Measurements from ENCODE around the gene MBOAT2. TPM values are rescaled to one million over a fixed set of nuclear protein-coding genes. Genes with fewer than 3 reads are reported as not detected.
"Not testable (repeated sequence)": the region's sequence is repeated elsewhere in the genome, so short reads cannot be mapped to it uniquely, and the experiment has no call there.

Gene MBOAT2
- total and polyA plus RNA-seq, 4 donors = 5.0 to 26.3 (median 15.0) TPM

DNA sequence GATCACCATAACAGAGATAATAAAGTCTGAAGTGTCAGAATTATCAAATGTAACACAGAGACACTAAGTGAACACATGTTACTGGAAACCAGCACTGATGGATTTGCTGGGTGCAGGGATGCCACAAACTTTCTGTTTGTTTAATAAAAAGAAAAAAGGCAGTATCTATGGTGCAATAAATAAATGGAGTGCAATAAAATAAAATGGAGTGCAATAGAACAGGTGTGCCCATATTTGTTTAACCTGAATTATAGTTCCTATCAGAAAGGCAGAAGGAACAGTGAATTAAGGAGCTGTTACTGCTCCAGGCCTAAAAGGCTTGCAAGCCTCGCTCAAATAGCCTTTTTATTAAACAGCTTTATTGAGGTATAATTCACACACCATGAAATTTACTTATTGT, 85.1 kb downstream of the MBOAT2 start:
- no peaks in the 10 kb centered on the region for H3K9me3 ChIP-seq (ENCODE audit: control insufficient read depth, low read length)
- ATAC-seq (ENCODE audit: low FRiP score) (no peak), DNase-seq (no peak)
- H3K27ac ChIP-seq (ENCODE audit: low read depth in 1 of 2, low read length in 2 of 2) = no peak overlapping the region
- no peaks in the 10 kb centered on the region for H3K27me3 ChIP-seq (ENCODE audit: control insufficient read depth in 1 of 2, insufficient read depth in 2 of 2, low read length in 1 of 2)
- intact Hi-C loops (cut with DNase I) = no loop called here
- WGBS, 2 donors = 96% methylated on average over 1 of the region's 1 CpG
- H3K4me1 ChIP-seq (ENCODE audit: control insufficient read depth in 1 of 2, insufficient read depth in 2 of 2, low read length in 2 of 2) = no peaks in the 10 kb centered on the region
- H3K4me3 ChIP-seq (ENCODE audit: low read length in 2 of 2) = no peak overlapping the region
- peaks cover 0 to 2% of the 10 kb centered on the region in 2 donors for H3K36me3 ChIP-seq (ENCODE audit: control insufficient read depth in 1 of 2, insufficient read depth in 2 of 2, low read length in 1 of 2)

DNA sequence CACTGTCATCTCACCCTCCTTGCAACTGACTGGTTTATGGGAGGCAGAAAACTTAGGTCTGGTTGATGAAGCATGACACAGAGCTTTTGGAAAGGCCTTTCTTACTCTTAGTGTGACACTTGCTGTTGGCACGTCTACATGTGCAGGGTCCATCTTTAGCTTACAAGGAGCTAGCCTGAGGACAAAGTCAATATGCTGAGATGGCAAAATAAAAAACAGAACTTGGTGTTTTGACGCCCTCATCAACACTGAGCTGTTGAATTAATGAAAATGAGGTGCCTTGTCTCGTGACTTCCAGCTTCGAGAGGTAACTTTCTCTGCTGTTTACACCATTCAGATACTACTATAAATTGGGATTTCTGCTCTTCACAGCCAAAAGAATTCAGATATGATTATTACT, 87.5 kb downstream of the MBOAT2 start:
- 95 to 98% methylated on average over 4 of the region's 4 CpGs for WGBS, 2 donors
- H3K27ac ChIP-seq (ENCODE audit: low read depth in 1 of 2, low read length in 2 of 2) = no peak overlapping the region
- no peak for ATAC-seq (ENCODE audit: low FRiP score)

DNA sequence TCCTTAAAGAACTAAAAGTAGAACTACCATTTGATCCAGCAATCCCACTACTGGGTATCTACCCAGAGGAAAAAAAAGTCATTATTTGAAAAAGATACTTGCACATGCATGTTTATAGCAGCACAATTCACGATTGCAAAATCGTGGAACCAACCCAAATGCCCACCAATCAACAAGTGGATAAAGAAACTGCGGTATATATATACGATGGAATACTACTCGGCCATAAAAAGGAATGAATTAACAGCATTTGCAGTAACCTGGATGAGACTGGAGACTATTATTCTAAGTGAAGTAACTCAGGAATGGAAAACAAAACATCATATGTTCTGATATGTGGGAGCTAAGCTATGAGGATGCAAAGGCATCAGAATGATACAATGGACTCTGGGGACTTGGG, 89.7 kb downstream of the MBOAT2 start:
- H3K27ac ChIP-seq (ENCODE audit: low read depth in 1 of 2, low read length in 2 of 2); H3K27me3 ChIP-seq (ENCODE audit: control insufficient read depth in 1 of 2, insufficient read depth in 2 of 2, low read length in 1 of 2); H3K9me3 ChIP-seq (ENCODE audit: control insufficient read depth, low read length); DNase-seq; intact Hi-C loops (cut with DNase I); H3K4me3 ChIP-seq (ENCODE audit: low read length in 2 of 2); H3K36me3 ChIP-seq (ENCODE audit: control insufficient read depth in 1 of 2, insufficient read depth in 2 of 2, low read length in 1 of 2); H3K4me1 ChIP-seq (ENCODE audit: control insufficient read depth in 1 of 2, insufficient read depth in 2 of 2, low read length in 2 of 2); ATAC-seq (ENCODE audit: low FRiP score): not testable (repeated sequence)
- 97% methylated on average over 5 of the region's 5 CpGs for WGBS, 2 donors

More for the DNA sequence above, 87.5 kb downstream of the MBOAT2 start:
- H3K9me3 ChIP-seq (ENCODE audit: control insufficient read depth, low read length) = no peaks in the 10 kb centered on the region
- no peak overlapping the region for H3K4me3 ChIP-seq (ENCODE audit: low read length in 2 of 2)
- DNase-seq = no peak
- no peaks in the 10 kb centered on the region for H3K36me3 ChIP-seq (ENCODE audit: control insufficient read depth in 1 of 2, insufficient read depth in 2 of 2, low read length in 1 of 2)
- intact Hi-C loops (cut with DNase I) = no loop called here
- H3K27me3 ChIP-seq (ENCODE audit: control insufficient read depth in 1 of 2, insufficient read depth in 2 of 2, low read length in 1 of 2) = no peaks in the 10 kb centered on the region
- no peaks in the 10 kb centered on the region for H3K4me1 ChIP-seq (ENCODE audit: control insufficient read depth in 1 of 2, insufficient read depth in 2 of 2, low read length in 2 of 2)

DNA sequence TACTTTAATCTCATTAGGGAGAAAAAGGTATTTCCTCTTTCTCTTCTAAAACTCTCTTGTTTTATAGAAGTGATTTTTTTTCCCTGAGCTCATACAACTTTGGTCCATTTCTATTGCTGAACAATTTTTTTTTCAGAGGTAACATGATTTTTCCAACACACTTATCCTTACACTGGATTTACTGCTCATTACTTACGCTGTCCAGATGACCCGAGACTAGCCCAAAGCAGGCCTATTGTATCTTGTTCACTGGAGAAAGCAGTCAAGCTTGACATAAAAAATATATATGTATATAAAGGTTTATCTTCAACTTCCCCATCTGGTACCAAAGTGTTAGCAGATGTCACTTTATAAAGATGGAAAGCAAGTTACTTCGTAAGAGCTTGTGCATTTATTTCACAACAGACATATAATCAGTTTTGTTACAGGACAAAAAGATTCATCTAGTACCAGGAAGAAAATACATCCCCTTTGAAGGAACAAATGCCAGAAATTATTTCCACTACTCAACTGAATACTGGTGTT, 95.7 kb downstream of the MBOAT2 start:
- ATAC-seq (ENCODE audit: low FRiP score) = no peak
- H3K27ac ChIP-seq (ENCODE audit: low read depth in 1 of 2, low read length in 2 of 2) = no peak overlapping the region
- no peak for DNase-seq
- intact Hi-C loops (cut with DNase I) = no loop called here
- H3K4me1 ChIP-seq (ENCODE audit: control insufficient read depth in 1 of 2, insufficient read depth in 2 of 2, low read length in 2 of 2) = no peaks in the 10 kb centered on the region
- no peaks in the 10 kb centered on the region for H3K27me3 ChIP-seq (ENCODE audit: control insufficient read depth in 1 of 2, insufficient read depth in 2 of 2, low read length in 1 of 2)
- 77 to 94% methylated on average over 3 of the region's 3 CpGs for WGBS, 2 donors
- no peaks in the 10 kb centered on the region for H3K36me3 ChIP-seq (ENCODE audit: control insufficient read depth in 1 of 2, insufficient read depth in 2 of 2, low read length in 1 of 2)
- H3K9me3 ChIP-seq (ENCODE audit: control insufficient read depth, low read length) = peaks cover 2% of the 10 kb centered on the region
- no peak overlapping the region for H3K4me3 ChIP-seq (ENCODE audit: low read length in 2 of 2)

GRCh38 chr2:8903924-8904323, 99.6 kb downstream of the MBOAT2 start:
- H3K4me1 ChIP-seq (ENCODE audit: control insufficient read depth in 1 of 2, insufficient read depth in 2 of 2, low read length in 2 of 2); H3K27ac ChIP-seq (ENCODE audit: low read depth in 1 of 2, low read length in 2 of 2); intact Hi-C loops (cut with DNase I); H3K9me3 ChIP-seq (ENCODE audit: control insufficient read depth, low read length); H3K27me3 ChIP-seq (ENCODE audit: control insufficient read depth in 1 of 2, insufficient read depth in 2 of 2, low read length in 1 of 2); H3K4me3 ChIP-seq (ENCODE audit: low read length in 2 of 2); ATAC-seq (ENCODE audit: low FRiP score); H3K36me3 ChIP-seq (ENCODE audit: control insufficient read depth in 1 of 2, insufficient read depth in 2 of 2, low read length in 1 of 2); DNase-seq: not testable (repeated sequence)
- 93 to 95% methylated on average over 7 of the region's 7 CpGs for WGBS, 2 donors

DNA sequence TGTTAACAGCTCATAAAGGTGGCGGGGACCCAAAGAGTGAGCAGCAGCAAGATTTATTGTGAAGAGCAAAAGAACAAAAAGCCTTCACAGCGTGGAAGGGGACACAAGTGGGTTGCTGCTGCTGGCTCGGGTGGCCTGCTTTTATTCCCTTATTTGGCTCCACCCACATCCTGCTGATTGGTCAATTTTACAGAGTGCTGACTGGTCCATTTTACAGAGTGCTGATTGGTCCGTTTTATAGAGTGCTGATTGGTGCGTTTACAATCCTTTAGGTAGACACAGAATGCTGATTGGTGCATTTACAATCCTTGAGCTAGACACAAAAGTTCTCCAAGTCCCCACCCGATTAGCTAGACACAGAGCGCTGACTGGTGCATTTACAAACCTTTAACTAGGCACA, 100.7 kb downstream of the MBOAT2 start:
- ATAC-seq (ENCODE audit: low FRiP score); H3K36me3 ChIP-seq (ENCODE audit: control insufficient read depth in 1 of 2, insufficient read depth in 2 of 2, low read length in 1 of 2); H3K4me1 ChIP-seq (ENCODE audit: control insufficient read depth in 1 of 2, insufficient read depth in 2 of 2, low read length in 2 of 2); H3K4me3 ChIP-seq (ENCODE audit: low read length in 2 of 2); intact Hi-C loops (cut with DNase I); H3K27me3 ChIP-seq (ENCODE audit: control insufficient read depth in 1 of 2, insufficient read depth in 2 of 2, low read length in 1 of 2); H3K9me3 ChIP-seq (ENCODE audit: control insufficient read depth, low read length); DNase-seq; H3K27ac ChIP-seq (ENCODE audit: low read depth in 1 of 2, low read length in 2 of 2): not testable (repeated sequence)
- WGBS, 2 donors = 97% methylated on average over 7 of the region's 7 CpGs

GRCh38 chr2:8897206-8897605, 106.3 kb downstream of the MBOAT2 start:
- H3K27me3 ChIP-seq (ENCODE audit: control insufficient read depth in 1 of 2, insufficient read depth in 2 of 2, low read length in 1 of 2); H3K9me3 ChIP-seq (ENCODE audit: control insufficient read depth, low read length); H3K4me3 ChIP-seq (ENCODE audit: low read length in 2 of 2); H3K36me3 ChIP-seq (ENCODE audit: control insufficient read depth in 1 of 2, insufficient read depth in 2 of 2, low read length in 1 of 2); ATAC-seq (ENCODE audit: low FRiP score); H3K4me1 ChIP-seq (ENCODE audit: control insufficient read depth in 1 of 2, insufficient read depth in 2 of 2, low read length in 2 of 2); H3K27ac ChIP-seq (ENCODE audit: low read depth in 1 of 2, low read length in 2 of 2); intact Hi-C loops (cut with DNase I); DNase-seq: not testable (repeated sequence)
- WGBS, 2 donors = 76 to 79% methylated on average over 1 of the region's 1 CpG

DNA sequence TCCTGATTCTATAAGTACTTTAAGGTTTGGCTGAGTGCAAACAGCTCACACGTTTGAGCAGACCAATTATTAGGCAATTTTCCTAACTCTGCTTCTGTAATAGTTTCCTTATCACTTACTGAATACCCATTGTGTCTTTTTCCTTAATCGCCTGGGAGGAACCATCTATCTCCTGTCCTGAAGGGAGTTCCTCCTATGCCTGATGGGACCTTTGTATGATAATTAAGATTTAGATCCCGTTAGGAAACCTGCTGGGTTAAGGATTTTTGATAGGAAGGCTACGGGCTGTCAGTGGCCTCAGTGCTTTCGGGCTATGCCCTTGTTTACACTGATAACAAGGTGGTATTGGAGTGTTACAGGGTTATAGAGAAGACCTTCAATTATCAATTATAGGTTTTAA, 106.8 kb downstream of the MBOAT2 start:
- ATAC-seq (ENCODE audit: low FRiP score); H3K27ac ChIP-seq (ENCODE audit: low read depth in 1 of 2, low read length in 2 of 2); H3K27me3 ChIP-seq (ENCODE audit: control insufficient read depth in 1 of 2, insufficient read depth in 2 of 2, low read length in 1 of 2); H3K4me3 ChIP-seq (ENCODE audit: low read length in 2 of 2); H3K36me3 ChIP-seq (ENCODE audit: control insufficient read depth in 1 of 2, insufficient read depth in 2 of 2, low read length in 1 of 2); H3K9me3 ChIP-seq (ENCODE audit: control insufficient read depth, low read length); H3K4me1 ChIP-seq (ENCODE audit: control insufficient read depth in 1 of 2, insufficient read depth in 2 of 2, low read length in 2 of 2); DNase-seq; intact Hi-C loops (cut with DNase I): not testable (repeated sequence)
- WGBS, 2 donors = 87 to 94% methylated on average over 5 of the region's 5 CpGs

DNA sequence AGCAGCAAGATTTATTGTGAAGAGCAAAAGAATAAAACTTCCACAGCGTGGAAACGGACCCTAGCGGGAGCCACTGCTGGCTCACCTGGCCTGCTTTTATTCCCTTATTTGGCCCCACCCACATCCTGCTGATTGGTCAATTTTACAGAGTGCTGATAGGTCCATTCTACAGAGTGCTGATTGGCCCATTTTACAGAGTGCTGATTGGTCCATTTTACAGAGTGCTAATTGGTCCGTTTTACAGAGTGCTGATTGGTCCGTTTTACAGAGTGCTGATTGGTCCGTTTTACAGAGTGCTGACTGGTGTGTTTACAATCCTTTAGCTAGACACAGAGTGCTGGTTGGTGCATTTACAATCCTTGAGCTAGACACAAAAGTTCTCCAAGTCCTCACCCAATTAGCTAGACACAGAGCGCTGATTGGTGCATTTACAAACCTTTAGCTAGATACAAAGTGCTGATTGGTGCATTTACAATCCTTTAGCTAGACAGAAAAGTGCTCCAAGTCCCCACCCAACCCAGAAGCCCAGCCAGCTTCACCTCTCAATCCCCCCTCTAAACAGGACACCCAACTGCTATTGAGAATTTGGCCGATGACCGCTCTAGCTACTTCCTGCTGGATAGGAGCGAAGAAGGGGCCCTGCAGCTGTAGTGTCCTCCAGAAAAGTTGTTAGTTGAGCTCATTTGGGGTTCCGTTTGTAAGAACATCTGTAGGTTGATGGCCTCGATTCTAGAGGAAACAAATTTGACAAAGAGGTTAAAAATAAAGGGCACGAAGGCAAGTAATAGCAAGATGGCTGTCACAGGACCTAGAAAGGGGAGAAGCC, 108.2 kb downstream of the MBOAT2 start:
- H3K4me1 ChIP-seq (ENCODE audit: control insufficient read depth in 1 of 2, insufficient read depth in 2 of 2, low read length in 2 of 2); H3K27ac ChIP-seq (ENCODE audit: low read depth in 1 of 2, low read length in 2 of 2); H3K27me3 ChIP-seq (ENCODE audit: control insufficient read depth in 1 of 2, insufficient read depth in 2 of 2, low read length in 1 of 2); H3K9me3 ChIP-seq (ENCODE audit: control insufficient read depth, low read length); H3K4me3 ChIP-seq (ENCODE audit: low read length in 2 of 2); DNase-seq; intact Hi-C loops (cut with DNase I); ATAC-seq (ENCODE audit: low FRiP score); H3K36me3 ChIP-seq (ENCODE audit: control insufficient read depth in 1 of 2, insufficient read depth in 2 of 2, low read length in 1 of 2): not testable (repeated sequence)
- 96 to 97% methylated on average over 13 of the region's 13 CpGs for WGBS, 2 donors
